Fibroblast of mammary gland (primary cell): Measurements from ENCODE around the gene RIT2.
A peak's percentile ranks its signal among the peaks of the same experiment; 100 is the strongest.

Experiments
- DNase-seq: peaks from one replicate; pipeline ENCODE4 v3.0.0-alpha.2; 2010; ENCODE audit warnings: low read depth
- H3K4me3 ChIP-seq: 2 replicates; pipeline ENCODE4 v1.5.1; 2011; ENCODE audit warnings: low read depth, mild to moderate bottlenecking, low read length, moderate library complexity; ENCODE audit not compliant: control insufficient read depth
- CTCF ChIP-seq: conservative IDR thresholded peaks from 2 replicates; pipeline ENCODE4 v1.5.1; 2011; ENCODE audit warnings: low read depth, low read length, inconsistent platforms; ENCODE audit not compliant: control insufficient read depth, insufficient read depth

Gene RIT2

DNA sequence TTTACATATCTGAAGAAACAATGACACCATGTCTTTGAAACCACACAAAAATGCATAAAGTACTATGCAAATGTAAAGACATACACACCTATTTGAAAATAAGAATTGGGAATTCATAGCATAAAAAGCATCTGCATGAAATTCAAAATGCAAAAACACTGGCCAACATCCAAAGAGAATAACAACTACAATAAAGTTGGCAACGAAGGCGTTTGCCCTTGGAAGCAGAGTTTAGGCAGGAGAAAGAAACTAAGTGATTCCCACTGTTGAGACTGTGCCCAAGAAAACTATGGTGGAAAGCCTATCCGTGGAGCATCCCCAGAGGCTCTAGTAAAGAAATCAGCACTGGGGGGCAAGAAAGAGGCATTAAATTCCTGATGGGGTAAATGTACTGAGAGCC, 292.8 kb downstream of the RIT2 start:
- no peak for DNase-seq
- TF ChIP-seq CTCF, result no peak
- no peak overlapping the region for H3K4me3 ChIP-seq

DNA sequence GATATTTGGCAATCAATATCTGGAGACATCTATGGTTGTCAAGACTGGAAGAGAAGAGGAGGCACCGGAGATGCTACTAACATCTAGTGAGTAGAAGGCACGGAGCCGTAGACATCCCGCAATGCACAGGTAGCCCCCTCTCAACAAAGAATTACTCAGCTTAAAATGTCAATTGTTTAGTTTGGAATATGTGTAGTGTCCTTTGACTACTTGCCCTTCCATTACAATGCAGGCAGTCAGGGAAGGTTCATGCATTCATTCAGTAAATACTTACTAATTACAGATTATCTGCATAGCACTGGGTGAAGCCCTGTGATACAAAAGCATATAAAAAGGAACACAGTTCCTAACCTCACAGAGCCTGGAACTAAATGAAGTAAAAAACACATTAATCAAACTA, 294.0 kb downstream of the RIT2 start:
- TF ChIP-seq CTCF, result no peak
- no peak for DNase-seq
- no peak overlapping the region for H3K4me3 ChIP-seq

DNA sequence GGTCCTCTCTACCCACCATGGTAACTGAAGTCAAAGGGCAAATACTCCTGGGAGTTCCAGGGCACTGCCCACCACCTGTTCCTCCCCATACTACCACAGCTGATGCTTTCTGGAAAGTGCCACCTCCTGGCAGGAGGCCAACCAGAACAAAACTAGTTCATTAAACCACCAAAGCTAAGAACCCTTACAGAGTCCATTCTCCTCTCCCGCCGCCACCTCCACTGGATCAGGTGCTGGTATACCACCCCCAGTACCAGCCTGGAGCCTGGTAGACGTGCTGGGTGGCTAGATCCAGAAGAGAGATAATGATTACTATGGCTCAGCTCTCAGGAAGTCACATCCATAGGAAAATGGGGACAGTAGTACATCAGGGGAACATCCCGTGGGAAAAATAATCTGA, 300.9 kb downstream of the RIT2 start:
- no peak for DNase-seq
- TF ChIP-seq CTCF, result no peak
- no peak overlapping the region for H3K4me3 ChIP-seq

- DNase-seq, result no peak
- TF ChIP-seq CTCF, result no peak
- H3K4me3 ChIP-seq, result no peak overlapping the region
These were observed 301.3 kb downstream of the RIT2 start for GRCh38 chr18:42814184-42814583.

DNA sequence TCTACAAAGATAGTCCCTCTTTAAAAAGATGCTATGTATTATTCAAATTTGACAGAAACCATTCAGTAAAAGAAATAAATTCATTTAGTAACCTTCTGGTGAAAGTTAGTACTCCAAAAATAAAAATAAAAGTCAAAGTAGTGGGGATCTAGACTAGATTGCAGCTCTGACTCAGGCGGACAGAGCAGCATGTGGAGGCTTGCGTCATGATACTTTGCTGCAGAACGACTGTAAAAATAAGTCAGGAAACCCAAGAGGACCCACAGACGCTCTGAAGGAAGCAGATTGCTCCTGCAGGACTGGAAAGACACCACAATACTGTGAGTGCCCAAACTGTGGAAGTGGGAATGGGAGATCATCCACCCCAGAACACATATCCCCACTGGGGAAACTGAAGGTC, 301.9 kb downstream of the RIT2 start:
- no peak for TF ChIP-seq CTCF
- no peak overlapping the region for H3K4me3 ChIP-seq
- no peak for DNase-seq

- no peak overlapping the region for H3K4me3 ChIP-seq
- TF ChIP-seq CTCF, result no peak
- DNase-seq, result no peak
These were observed 307.6 kb downstream of the RIT2 start for GRCh38 chr18:42807887-42808286.

GRCh38 chr18:42801706-42802105, 313.8 kb downstream of the RIT2 start:
- H3K4me3 ChIP-seq, result no peak overlapping the region
- peak; percentile 5 for DNase-seq
- no peak for TF ChIP-seq CTCF
